Astrocyte (in vitro differentiated cells and primary cell): Measurements from ENCODE around the gene SERTAD3. TPM values are rescaled to one million over a fixed set of nuclear protein-coding genes. Genes with fewer than 3 reads are reported as not detected.
A peak's percentile ranks its signal among the peaks of the same experiment; 100 is the strongest.

Experiments
- DNase-seq: peaks from one replicate; pipeline ENCODE4 v3.0.0-alpha.2; 2010; ENCODE audit warnings: low read depth
- FAIRE-seq: peaks from 2 replicates; lab custom pipeline; 2011; peaks lifted over from hg19 to GRCh38; lab: Jason Lieb, UNC
- H2AFZ ChIP-seq: 2 replicates; pipeline ENCODE4 v1.6.0; 2012; ENCODE audit warnings: low read depth, low read length, inconsistent platforms
- H3K27ac ChIP-seq: 2 replicates; pipeline ENCODE4 v1.5.1; 2011; ENCODE audit warnings: low read depth, low read length, inconsistent platforms
- H3K27me3 ChIP-seq: 2 replicates; pipeline ENCODE4 v1.6.0; 2011; ENCODE audit warnings: low read length, inconsistent platforms; ENCODE audit not compliant: insufficient read depth
- H3K36me3 ChIP-seq: 2 replicates; pipeline ENCODE4 v1.5.1; 2011; ENCODE audit warnings: low read length, inconsistent platforms; ENCODE audit not compliant: insufficient read depth
- H3K4me1 ChIP-seq: 2 replicates; pipeline ENCODE4 v1.5.1; 2011; ENCODE audit warnings: low read length, inconsistent platforms; ENCODE audit not compliant: insufficient read depth
- H3K4me2 ChIP-seq: 2 replicates; pipeline ENCODE4 v1.6.0; 2012; ENCODE audit warnings: low read length, inconsistent platforms
- H3K4me3 ChIP-seq: 2 replicates; pipeline ENCODE4 v1.5.1; 2011; ENCODE audit warnings: low read depth, mild to moderate bottlenecking, low read length, inconsistent platforms; ENCODE audit not compliant: insufficient read depth
- H3K79me2 ChIP-seq: 2 replicates; pipeline ENCODE4 v1.6.0; 2012; ENCODE audit warnings: mild to moderate bottlenecking, low read length, inconsistent platforms; ENCODE audit not compliant: insufficient read depth
- H3K9ac ChIP-seq: 2 replicates; pipeline ENCODE4 v1.6.0; 2012; ENCODE audit warnings: mild to moderate bottlenecking, low read length, inconsistent platforms
- H3K9me3 ChIP-seq: 2 replicates; pipeline ENCODE4 v1.5.1; 2012; ENCODE audit warnings: low read depth, mild to moderate bottlenecking, low read length, inconsistent platforms; ENCODE audit not compliant: insufficient read depth
- H4K20me1 ChIP-seq: 2 replicates; pipeline ENCODE4 v1.6.0; 2012; ENCODE audit warnings: low read length, inconsistent platforms; ENCODE audit not compliant: insufficient read depth
- H3K27ac Mint-ChIP-seq: one replicate; pipeline ENCODE4 v1.8.0; 2021; ENCODE audit warnings: mild to moderate bottlenecking, mixed read lengths; ENCODE audit not compliant: unreplicated experiment
- H3K27me3 Mint-ChIP-seq: one replicate; pipeline ENCODE4 v1.8.0; 2021; ENCODE audit warnings: low read depth, mixed read lengths; ENCODE audit not compliant: unreplicated experiment
- H3K36me3 Mint-ChIP-seq: one replicate; pipeline ENCODE4 v1.8.0; 2021; ENCODE audit warnings: low read depth, mixed read lengths; ENCODE audit not compliant: unreplicated experiment
- H3K4me1 Mint-ChIP-seq: one replicate; pipeline ENCODE4 v1.8.0; 2021; ENCODE audit warnings: low read depth, mixed read lengths; ENCODE audit not compliant: unreplicated experiment
- H3K4me3 Mint-ChIP-seq: one replicate; pipeline ENCODE4 v1.8.0; 2021; ENCODE audit warnings: mild to moderate bottlenecking, moderate library complexity, mixed read lengths; ENCODE audit not compliant: unreplicated experiment
- H3K9me3 Mint-ChIP-seq: one replicate; pipeline ENCODE4 v1.8.0; 2021; ENCODE audit warnings: mild to moderate bottlenecking, mixed read lengths; ENCODE audit not compliant: unreplicated experiment
- EZH2 ChIP-seq: IDR thresholded peaks from 2 replicates; pipeline ENCODE4 v1.6.1; 2012; ENCODE audit warnings: mild to moderate bottlenecking, low read length, inconsistent platforms; ENCODE audit not compliant: insufficient read depth
- total RNA-seq: library from RNA; stranded (reverse); gene quantifications from 2 replicates; pipeline ENCODE4 v1.2.1, GENCODE V29; 2021
- TF ChIP-seq, protein P1 (sequence below): IDR thresholded peaks from 2 replicates; pipeline ENCODE4 v1.5.1; 2011; ENCODE audit warnings: low read depth, mild to moderate bottlenecking, inconsistent platforms, low read length, moderate library complexity; ENCODE audit not compliant: insufficient read depth

Gene SERTAD3
- total RNA-seq, 1 donor from 2014 or later: 49.7 TPM

- Mint-ChIP-seq H3K4me1 (peaks cover 14% of the 10 kb centered on the region), H3K36me3 (peaks cover 3% of the 10 kb centered on the region), H3K4me3 (peak overlapping the region; percentile 73), H3K27me3 (no peaks in the 10 kb centered on the region), H3K27ac (peak overlapping the region; percentile 91), H3K9me3 (no peaks in the 10 kb centered on the region)
- Histone ChIP-seq H3K36me3 (peaks cover 10% of the 10 kb centered on the region), H2AFZ (peak overlapping the region; percentile 67), H3K4me3 (peak overlapping the region; percentile 68), H3K27ac (peak overlapping the region; percentile 95), H4K20me1 (peaks cover 20% of the 10 kb centered on the region), H3K27me3 (no peaks in the 10 kb centered on the region), H3K4me2 (peak overlapping the region; percentile 94), H3K9me3 (no peaks in the 10 kb centered on the region), H3K9ac (peak overlapping the region; percentile 87), H3K79me2 (peaks cover 38% of the 10 kb centered on the region), H3K4me1 (peaks cover 25% of the 10 kb centered on the region)
- FAIRE-seq (no peak), DNase-seq (peak; percentile 83)
- TF ChIP-seq, protein P1, sequence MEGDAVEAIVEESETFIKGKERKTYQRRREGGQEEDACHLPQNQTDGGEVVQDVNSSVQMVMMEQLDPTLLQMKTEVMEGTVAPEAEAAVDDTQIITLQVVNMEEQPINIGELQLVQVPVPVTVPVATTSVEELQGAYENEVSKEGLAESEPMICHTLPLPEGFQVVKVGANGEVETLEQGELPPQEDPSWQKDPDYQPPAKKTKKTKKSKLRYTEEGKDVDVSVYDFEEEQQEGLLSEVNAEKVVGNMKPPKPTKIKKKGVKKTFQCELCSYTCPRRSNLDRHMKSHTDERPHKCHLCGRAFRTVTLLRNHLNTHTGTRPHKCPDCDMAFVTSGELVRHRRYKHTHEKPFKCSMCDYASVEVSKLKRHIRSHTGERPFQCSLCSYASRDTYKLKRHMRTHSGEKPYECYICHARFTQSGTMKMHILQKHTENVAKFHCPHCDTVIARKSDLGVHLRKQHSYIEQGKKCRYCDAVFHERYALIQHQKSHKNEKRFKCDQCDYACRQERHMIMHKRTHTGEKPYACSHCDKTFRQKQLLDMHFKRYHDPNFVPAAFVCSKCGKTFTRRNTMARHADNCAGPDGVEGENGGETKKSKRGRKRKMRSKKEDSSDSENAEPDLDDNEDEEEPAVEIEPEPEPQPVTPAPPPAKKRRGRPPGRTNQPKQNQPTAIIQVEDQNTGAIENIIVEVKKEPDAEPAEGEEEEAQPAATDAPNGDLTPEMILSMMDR: peak; percentile 79
- no peak for TF ChIP-seq EZH2
Measured at GRCh38 chr19:40420766-40421765, 23.1 kb downstream of the SERTAD3 start.

GRCh38 chr19:40420451-40420765 lies 23.7 kb downstream of the SERTAD3 start:
- Histone ChIP-seq H3K27ac (peak overlapping the region; percentile 95), H3K36me3 (peaks cover 10% of the 10 kb centered on the region), H3K79me2 (peaks cover 38% of the 10 kb centered on the region), H3K9ac (peak overlapping the region; percentile 87), H3K9me3 (no peaks in the 10 kb centered on the region), H2AFZ (peak overlapping the region; percentile 67), H3K27me3 (no peaks in the 10 kb centered on the region), H3K4me2 (peak overlapping the region; percentile 94), H3K4me1 (peaks cover 25% of the 10 kb centered on the region), H3K4me3 (peak overlapping the region; percentile 68), H4K20me1 (peaks cover 20% of the 10 kb centered on the region)
- H3K9me3 Mint-ChIP-seq: no peaks in the 10 kb centered on the region
- no peaks in the 10 kb centered on the region for H3K27me3 Mint-ChIP-seq
- peak overlapping the region; percentile 73 for H3K4me3 Mint-ChIP-seq
- TF ChIP-seq, protein P1: no peak
- TF ChIP-seq EZH2: no peak
- no peak for DNase-seq
- peaks cover 14% of the 10 kb centered on the region for H3K4me1 Mint-ChIP-seq
- peaks cover 3% of the 10 kb centered on the region for H3K36me3 Mint-ChIP-seq
- no peak for FAIRE-seq
- peak overlapping the region; percentile 87 for H3K27ac Mint-ChIP-seq
